ENCODE results near the gene MKI67.

MKI67 gene

DNA sequence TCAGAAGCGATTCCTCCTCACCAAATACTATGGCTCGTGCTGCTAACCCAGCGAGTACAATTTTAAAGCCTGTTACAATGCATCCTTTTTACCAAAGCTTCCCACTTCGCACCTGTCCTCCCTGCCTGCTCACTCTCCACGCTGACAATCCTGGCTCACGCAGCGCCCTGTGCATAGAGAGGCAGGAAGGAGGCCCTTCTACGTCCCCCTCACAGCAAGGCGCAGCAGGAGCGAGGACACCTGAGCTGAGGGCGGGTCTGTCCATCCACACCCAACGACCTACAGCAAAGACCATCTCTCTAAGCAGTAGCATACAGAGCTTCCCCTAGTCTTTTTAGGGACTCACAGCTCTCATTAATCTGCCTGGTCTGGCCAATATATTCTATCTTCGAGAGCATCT is 46.0 kb downstream of the MKI67 start:
- H3K4me3 ChIP-seq (ENCODE audit: low read length): no peak overlapping the region
- no peak for DNase-seq (ENCODE audit: low read depth)
- H3K4me1 ChIP-seq (ENCODE audit: control insufficient read depth, insufficient read depth, low read length): no peaks in the 10 kb centered on the region
- no peaks in the 10 kb centered on the region for H3K27me3 ChIP-seq (replicated peaks; ENCODE audit: control insufficient read depth, insufficient read depth, low read length)
- no peaks in the 10 kb centered on the region for H3K9me3 ChIP-seq (ENCODE audit: control insufficient read depth, low read length)
- no peaks in the 10 kb centered on the region for H3K36me3 ChIP-seq (ENCODE audit: control insufficient read depth, insufficient read depth, low read length, severe bottlenecking)
- no peak overlapping the region for H3K9ac ChIP-seq (ENCODE audit: low read length)

DNA sequence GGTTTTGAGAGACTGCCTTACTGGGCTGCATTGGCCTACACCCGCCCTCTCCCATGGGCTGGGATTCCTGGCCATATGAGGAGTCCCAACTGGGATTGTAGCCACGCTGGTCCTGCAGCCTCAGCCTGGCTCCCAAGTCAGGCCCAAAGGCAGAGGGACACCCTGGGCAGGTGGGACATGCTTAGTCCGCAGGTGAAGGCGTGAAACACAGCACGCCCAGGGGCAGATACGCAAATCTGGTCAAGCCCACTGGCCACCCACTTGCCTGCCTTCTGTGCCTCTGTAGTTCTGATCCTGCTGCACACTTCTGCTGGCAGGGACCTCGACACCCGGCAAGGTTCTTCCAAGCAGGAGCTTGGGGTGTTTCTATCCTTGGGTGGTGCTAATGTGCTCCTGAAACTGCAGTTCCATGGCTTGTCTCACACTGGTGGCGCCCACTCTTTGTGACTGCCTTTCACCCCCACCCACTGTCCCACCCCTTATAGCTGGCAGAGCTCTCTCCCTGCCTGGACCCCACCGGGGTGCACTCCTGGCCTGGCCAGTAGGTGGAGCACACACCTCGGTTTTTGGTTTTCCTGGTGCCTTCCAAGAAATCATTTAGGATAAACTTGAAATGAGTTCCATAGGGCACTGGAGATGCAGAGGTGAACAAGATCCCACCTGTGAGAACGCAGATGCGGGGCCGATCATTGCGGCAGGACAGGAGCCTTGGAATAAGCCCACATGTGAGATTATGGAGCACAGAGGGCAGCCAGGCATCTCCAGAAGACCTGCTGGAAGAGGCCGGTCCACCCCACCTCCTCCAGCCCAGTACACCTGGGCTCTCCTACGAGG is 47.9 kb downstream of the MKI67 start:
- no peaks in the 10 kb centered on the region for H3K36me3 ChIP-seq (ENCODE audit: control insufficient read depth, insufficient read depth, low read length, severe bottlenecking)
- H3K4me1 ChIP-seq (ENCODE audit: control insufficient read depth, insufficient read depth, low read length): no peaks in the 10 kb centered on the region
- no peaks in the 10 kb centered on the region for H3K9me3 ChIP-seq (ENCODE audit: control insufficient read depth, low read length)
- no peak overlapping the region for H3K4me3 ChIP-seq (ENCODE audit: low read length)
- peak; percentile 70 for DNase-seq (ENCODE audit: low read depth)
- H3K27me3 ChIP-seq (replicated peaks; ENCODE audit: control insufficient read depth, insufficient read depth, low read length): no peaks in the 10 kb centered on the region
- H3K9ac ChIP-seq (ENCODE audit: low read length): no peak overlapping the region

DNA sequence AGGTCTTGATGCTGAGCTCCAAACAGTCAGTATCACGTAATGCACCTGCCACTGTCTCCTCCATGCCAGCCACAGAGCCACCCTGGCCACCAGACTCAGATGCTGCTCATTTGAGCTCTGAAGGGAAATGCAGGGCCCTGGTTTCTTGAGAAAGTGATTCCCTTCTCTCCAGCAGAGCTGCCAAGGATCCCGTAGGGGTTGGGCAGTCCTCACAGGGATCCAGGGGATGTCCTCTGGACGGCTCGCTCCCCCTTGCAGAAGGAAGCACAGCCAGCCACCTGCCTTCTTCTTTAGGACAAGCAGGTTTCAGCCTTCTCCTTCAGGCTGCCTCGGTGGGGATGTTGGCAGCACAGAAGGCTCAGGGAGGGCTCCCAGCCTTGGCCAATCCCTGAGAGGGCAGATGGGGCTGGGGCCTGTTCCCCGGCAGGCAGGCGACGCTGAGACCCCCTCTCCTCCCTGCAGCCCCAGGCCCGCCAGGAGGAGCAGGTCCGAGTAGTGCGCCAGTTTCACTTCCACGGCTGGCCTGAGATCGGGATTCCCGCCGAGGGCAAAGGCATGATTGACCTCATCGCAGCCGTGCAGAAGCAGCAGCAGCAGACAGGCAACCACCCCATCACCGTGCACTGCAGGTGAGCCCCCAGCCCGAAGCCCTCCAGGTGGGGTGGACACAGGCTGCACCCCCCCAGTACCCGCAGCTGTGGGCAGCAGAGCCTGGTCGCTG is 48.9 kb downstream of the MKI67 start:
- H3K9me3 ChIP-seq (ENCODE audit: control insufficient read depth, low read length): no peaks in the 10 kb centered on the region
- no peak for DNase-seq (ENCODE audit: low read depth)
- no peaks in the 10 kb centered on the region for H3K27me3 ChIP-seq (replicated peaks; ENCODE audit: control insufficient read depth, insufficient read depth, low read length)
- no peaks in the 10 kb centered on the region for H3K4me1 ChIP-seq (ENCODE audit: control insufficient read depth, insufficient read depth, low read length)
- H3K9ac ChIP-seq (ENCODE audit: low read length): no peak overlapping the region
- no peaks in the 10 kb centered on the region for H3K36me3 ChIP-seq (ENCODE audit: control insufficient read depth, insufficient read depth, low read length, severe bottlenecking)
- no peak overlapping the region for H3K4me3 ChIP-seq (ENCODE audit: low read length)

DNA sequence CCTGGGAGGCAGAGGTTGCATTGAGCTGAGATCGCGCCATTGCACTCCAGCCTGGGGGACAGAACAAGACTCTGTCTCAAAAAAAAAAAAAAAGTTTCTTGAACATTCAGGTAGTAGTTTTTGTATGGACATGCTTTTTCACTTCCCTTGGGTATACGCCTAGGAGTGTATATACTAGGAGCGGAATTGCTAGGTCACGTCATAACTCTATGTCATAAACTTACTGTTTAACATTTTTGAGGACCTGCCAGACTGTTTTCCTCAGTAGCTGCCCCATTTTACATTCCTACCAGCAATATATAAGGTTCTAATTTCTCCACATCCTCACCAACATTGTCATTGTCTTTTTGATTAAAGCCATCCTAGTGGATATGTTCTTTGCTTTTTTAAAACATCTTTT is 51.6 kb downstream of the MKI67 start:
- Histone ChIP-seq H3K4me1 (ENCODE audit: control insufficient read depth, insufficient read depth, low read length) (no peaks in the 10 kb centered on the region), H3K27me3 (replicated peaks; ENCODE audit: control insufficient read depth, insufficient read depth, low read length) (no peaks in the 10 kb centered on the region), H3K9ac (ENCODE audit: low read length) (no peak overlapping the region), H3K4me3 (ENCODE audit: low read length) (no peak overlapping the region), H3K9me3 (ENCODE audit: control insufficient read depth, low read length) (no peaks in the 10 kb centered on the region), H3K36me3 (ENCODE audit: control insufficient read depth, insufficient read depth, low read length, severe bottlenecking) (no peaks in the 10 kb centered on the region)
- DNase-seq (ENCODE audit: low read depth): no peak

DNA sequence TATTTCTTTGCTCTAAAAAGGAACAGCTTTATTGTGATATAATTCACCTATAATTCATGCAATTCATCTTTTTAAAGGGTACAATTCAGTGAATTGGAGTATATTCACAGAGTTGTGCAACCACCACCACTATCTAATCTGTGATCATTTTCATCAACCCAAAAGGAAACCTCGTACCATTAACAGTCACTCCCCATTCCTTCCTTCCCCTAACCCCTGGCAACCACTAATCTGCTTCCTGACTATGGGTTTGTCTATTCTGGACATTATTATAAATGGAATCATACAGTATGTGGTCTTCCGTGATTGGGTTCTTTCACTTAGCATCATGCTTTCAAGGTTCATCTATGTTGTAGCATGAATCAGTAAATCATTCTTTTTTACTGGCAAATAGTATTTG is 52.3 kb downstream of the MKI67 start:
- no peaks in the 10 kb centered on the region for H3K4me1 ChIP-seq (ENCODE audit: control insufficient read depth, insufficient read depth, low read length)
- H3K4me3 ChIP-seq (ENCODE audit: low read length): no peak overlapping the region
- no peak overlapping the region for H3K9ac ChIP-seq (ENCODE audit: low read length)
- H3K27me3 ChIP-seq (replicated peaks; ENCODE audit: control insufficient read depth, insufficient read depth, low read length): no peaks in the 10 kb centered on the region
- H3K9me3 ChIP-seq (ENCODE audit: control insufficient read depth, low read length): no peaks in the 10 kb centered on the region
- DNase-seq (ENCODE audit: low read depth): no peak
- no peaks in the 10 kb centered on the region for H3K36me3 ChIP-seq (ENCODE audit: control insufficient read depth, insufficient read depth, low read length, severe bottlenecking)

DNA sequence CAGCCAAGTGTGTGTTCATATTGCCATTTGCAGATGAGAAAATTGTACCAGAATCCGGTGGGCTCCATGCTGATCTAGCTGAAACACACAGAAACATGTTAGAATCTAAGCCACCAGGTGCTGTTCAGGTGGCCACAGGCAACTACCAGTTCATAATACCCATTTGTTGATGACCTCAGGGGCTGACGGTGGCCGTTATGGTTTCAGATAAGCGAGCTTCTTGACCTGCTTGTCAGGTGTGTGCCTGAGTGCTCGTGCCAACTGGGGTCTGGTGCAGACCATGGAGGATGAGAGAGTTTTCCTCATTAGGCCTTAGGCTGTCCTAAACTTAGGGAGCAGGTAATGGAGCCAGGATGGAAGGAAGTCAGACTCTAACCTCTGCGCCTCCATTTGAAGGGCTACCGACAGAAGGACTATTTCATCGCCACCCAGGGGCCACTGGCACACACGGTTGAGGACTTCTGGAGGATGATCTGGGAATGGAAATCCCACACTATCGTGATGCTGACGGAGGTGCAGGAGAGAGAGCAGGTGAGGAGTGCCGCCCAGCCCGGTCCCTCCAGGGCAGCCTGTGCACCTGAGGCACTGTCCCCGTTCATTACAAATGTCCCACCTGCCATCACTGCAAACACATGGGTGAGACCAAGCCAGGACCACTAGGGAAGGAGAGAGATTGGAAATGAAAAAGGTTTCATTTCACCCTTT is 53.1 kb downstream of the MKI67 start:
- Histone ChIP-seq H3K36me3 (ENCODE audit: control insufficient read depth, insufficient read depth, low read length, severe bottlenecking) (no peaks in the 10 kb centered on the region), H3K4me3 (ENCODE audit: low read length) (no peak overlapping the region), H3K9me3 (ENCODE audit: control insufficient read depth, low read length) (no peaks in the 10 kb centered on the region), H3K4me1 (ENCODE audit: control insufficient read depth, insufficient read depth, low read length) (no peaks in the 10 kb centered on the region), H3K27me3 (replicated peaks; ENCODE audit: control insufficient read depth, insufficient read depth, low read length) (no peaks in the 10 kb centered on the region), H3K9ac (ENCODE audit: low read length) (no peak overlapping the region)
- no peak for DNase-seq (ENCODE audit: low read depth)

DNA sequence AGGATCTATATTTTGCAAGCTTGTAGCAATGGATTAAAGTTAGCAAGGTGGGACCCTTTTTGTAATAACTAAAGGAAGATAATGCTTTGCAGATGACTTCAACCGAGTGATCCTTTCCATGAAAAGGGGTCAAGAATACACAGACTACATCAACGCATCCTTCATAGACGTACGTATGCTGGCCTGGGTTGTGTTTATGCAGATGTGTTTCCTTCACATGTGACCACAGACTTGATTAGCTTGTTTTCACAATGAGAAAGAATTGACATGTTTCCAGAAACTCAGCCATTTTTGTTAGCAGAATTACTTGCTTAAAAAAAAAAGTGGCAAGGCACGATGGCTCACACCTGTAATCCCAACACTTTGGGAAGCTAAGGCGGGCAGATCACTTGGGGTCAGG is 54.2 kb downstream of the MKI67 start:
- H3K9me3 ChIP-seq (ENCODE audit: control insufficient read depth, low read length): no peaks in the 10 kb centered on the region
- H3K27me3 ChIP-seq (replicated peaks; ENCODE audit: control insufficient read depth, insufficient read depth, low read length): no peaks in the 10 kb centered on the region
- no peaks in the 10 kb centered on the region for H3K36me3 ChIP-seq (ENCODE audit: control insufficient read depth, insufficient read depth, low read length, severe bottlenecking)

DNA sequence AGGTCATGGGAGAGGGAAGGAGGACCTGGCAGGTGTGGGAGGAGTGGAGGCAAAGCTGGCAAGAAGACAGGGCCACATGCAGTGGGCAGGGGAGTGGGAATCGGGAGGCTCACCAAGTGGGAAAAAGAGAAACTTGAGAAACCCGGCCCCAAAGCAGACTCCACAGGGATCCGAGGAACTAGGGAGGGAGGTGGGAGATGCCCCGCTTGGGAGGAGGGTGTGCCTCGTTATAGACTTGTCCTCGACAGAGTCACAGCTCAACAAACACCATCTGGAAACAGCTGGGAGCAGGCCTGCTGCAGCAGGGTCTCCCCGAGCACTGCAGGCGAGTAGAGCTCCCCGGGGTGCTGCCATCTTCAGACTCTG is 54.8 kb downstream of the MKI67 start:
- no peaks in the 10 kb centered on the region for H3K27me3 ChIP-seq (replicated peaks; ENCODE audit: control insufficient read depth, insufficient read depth, low read length)
- no peak overlapping the region for H3K9ac ChIP-seq (ENCODE audit: low read length)
- H3K4me3 ChIP-seq (ENCODE audit: low read length): no peak overlapping the region
- H3K9me3 ChIP-seq (ENCODE audit: control insufficient read depth, low read length): no peaks in the 10 kb centered on the region
- no peaks in the 10 kb centered on the region for H3K36me3 ChIP-seq (ENCODE audit: control insufficient read depth, insufficient read depth, low read length, severe bottlenecking)
- no peak for DNase-seq (ENCODE audit: low read depth)
- no peaks in the 10 kb centered on the region for H3K4me1 ChIP-seq (ENCODE audit: control insufficient read depth, insufficient read depth, low read length)

More for the DNA sequence above, 54.2 kb downstream of the MKI67 start:
- DNase-seq (ENCODE audit: low read depth): no peak
- Histone ChIP-seq H3K9ac (ENCODE audit: low read length) (no peak overlapping the region), H3K4me3 (ENCODE audit: low read length) (no peak overlapping the region), H3K4me1 (ENCODE audit: control insufficient read depth, insufficient read depth, low read length) (no peaks in the 10 kb centered on the region)

DNA sequence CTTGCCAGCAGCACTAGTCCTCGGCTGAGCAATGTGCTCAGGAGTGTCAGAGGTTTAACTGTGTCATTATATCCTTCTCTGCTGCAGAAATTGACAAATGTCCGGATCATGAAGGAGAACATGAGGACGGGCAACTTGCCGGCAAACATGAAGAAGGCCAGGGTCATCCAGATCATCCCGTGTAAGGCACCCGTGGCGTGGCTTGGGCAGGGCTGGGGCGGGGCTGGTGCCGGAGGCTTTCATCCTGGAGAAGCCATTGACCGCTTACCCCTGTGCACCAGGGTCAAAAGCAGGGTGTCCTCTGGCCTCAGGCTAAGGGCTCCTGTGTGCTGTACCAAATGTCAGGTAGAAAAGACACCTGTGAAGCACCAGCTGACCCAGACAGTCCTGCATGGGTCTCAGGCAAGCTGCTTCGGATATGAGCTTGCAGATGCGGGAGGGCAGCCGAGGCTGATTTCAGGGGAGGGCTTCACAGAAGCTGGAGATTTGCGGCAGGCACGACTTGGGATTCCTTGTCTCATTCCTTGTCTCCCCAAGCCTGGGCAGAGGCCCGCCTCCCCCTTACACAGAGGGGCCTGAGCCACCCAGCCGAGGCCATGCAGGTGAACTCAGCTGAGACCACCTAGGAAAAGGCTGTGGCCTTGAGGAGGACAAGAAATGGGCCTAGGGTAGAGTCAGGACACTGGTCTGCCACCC is 55.4 kb downstream of the MKI67 start:
- Histone ChIP-seq H3K9me3 (ENCODE audit: control insufficient read depth, low read length) (no peaks in the 10 kb centered on the region), H3K4me3 (ENCODE audit: low read length) (no peak overlapping the region), H3K27me3 (replicated peaks; ENCODE audit: control insufficient read depth, insufficient read depth, low read length) (no peaks in the 10 kb centered on the region), H3K9ac (ENCODE audit: low read length) (no peak overlapping the region), H3K4me1 (ENCODE audit: control insufficient read depth, insufficient read depth, low read length) (no peaks in the 10 kb centered on the region), H3K36me3 (ENCODE audit: control insufficient read depth, insufficient read depth, low read length, severe bottlenecking) (no peaks in the 10 kb centered on the region)
- no peak for DNase-seq (ENCODE audit: low read depth)

DNA sequence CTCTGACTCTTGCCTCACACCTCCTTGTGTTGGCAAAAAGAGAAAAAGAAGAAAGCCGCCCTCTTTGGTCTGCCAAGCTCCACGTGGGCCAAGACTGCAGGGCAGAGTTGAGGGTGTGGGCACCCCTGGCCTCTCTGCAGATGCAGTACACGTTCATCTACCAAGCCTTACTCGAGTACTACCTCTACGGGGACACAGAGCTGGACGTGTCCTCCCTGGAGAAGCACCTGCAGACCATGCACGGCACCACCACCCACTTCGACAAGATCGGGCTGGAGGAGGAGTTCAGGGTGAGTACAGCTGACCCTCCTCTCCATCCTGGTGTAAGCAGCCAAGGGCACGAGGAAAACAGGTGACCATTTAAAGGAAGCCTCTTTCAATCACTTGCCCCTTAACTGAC is 56.1 kb downstream of the MKI67 start:
- Histone ChIP-seq H3K36me3 (ENCODE audit: control insufficient read depth, insufficient read depth, low read length, severe bottlenecking) (no peaks in the 10 kb centered on the region), H3K27me3 (replicated peaks; ENCODE audit: control insufficient read depth, insufficient read depth, low read length) (no peaks in the 10 kb centered on the region), H3K4me1 (ENCODE audit: control insufficient read depth, insufficient read depth, low read length) (peaks cover 2% of the 10 kb centered on the region), H3K4me3 (ENCODE audit: low read length) (no peak overlapping the region), H3K9ac (ENCODE audit: low read length) (no peak overlapping the region), H3K9me3 (ENCODE audit: control insufficient read depth, low read length) (no peaks in the 10 kb centered on the region)
- DNase-seq (ENCODE audit: low read depth): no peak

All from adipocyte (in vitro differentiated cells).